MCF 10A (cell line): Measurements from ENCODE around the gene TRABD. TPM values are rescaled to one million over a fixed set of nuclear protein-coding genes. Genes with fewer than 3 reads are reported as not detected.

ENCODE experiments used
- BruUV-seq: library from RNA; stranded (reverse); fragments of 400-500 nt; replicated peaks from 2 replicates; lab custom pipeline; 2021; lab: Mats Ljungman, UMichigan
- CTCF ChIA-PET: fragments of 300-600 bp; sonication (Branson Sonifier 250); formaldehyde crosslinking; extraction: SDS; loops from one replicate; lab custom pipeline; 2021; ENCODE audit warnings: antibody characterized with exemption, inconsistent platforms; lab: Yijun Ruan, JAX
- POLR2A ChIA-PET: fragments of 300-600, 350-650 bp; sonication (Branson Sonifier 250); formaldehyde crosslinking; extraction: SDS; loops from one replicate; lab custom pipeline; 2020; ENCODE audit warnings: antibody characterized with exemption, inconsistent platforms; lab: Yijun Ruan, JAX
- DNase-seq: peaks from one replicate; pipeline ENCODE4 v3.0.0-alpha.2; 2018; ENCODE audit not compliant: unreplicated experiment
- H3K27ac Mint-ChIP-seq: one replicate; pipeline ENCODE4 v1.8.0; 2022; ENCODE audit warnings: mild to moderate bottlenecking, low read depth, mixed read lengths; ENCODE audit not compliant: unreplicated experiment
- H3K27me3 Mint-ChIP-seq: one replicate; pipeline ENCODE4 v1.8.0; 2022; ENCODE audit warnings: mixed read lengths; ENCODE audit not compliant: insufficient read depth, unreplicated experiment
- H3K36me3 Mint-ChIP-seq: one replicate; pipeline ENCODE4 v1.8.0; 2022; ENCODE audit warnings: mild to moderate bottlenecking, moderate library complexity, mixed read lengths; ENCODE audit not compliant: insufficient read depth, unreplicated experiment
- H3K4me1 Mint-ChIP-seq: one replicate; pipeline ENCODE4 v1.8.0; 2022; ENCODE audit warnings: mixed read lengths; ENCODE audit not compliant: insufficient read depth, unreplicated experiment
- H3K4me3 Mint-ChIP-seq: one replicate; pipeline ENCODE4 v1.8.0; 2022; ENCODE audit warnings: mild to moderate bottlenecking, moderate library complexity, mixed read lengths; ENCODE audit not compliant: unreplicated experiment
- H3K9me3 Mint-ChIP-seq: one replicate; pipeline ENCODE4 v1.8.0; 2022; ENCODE audit warnings: mixed read lengths; ENCODE audit not compliant: unreplicated experiment
- CTCF ChIP-seq: fragments of 200-600 bp; IDR thresholded peaks from one replicate; pipeline ENCODE4 v1.8.0; 2022; ENCODE audit warnings: antibody characterized with exemption, mild to moderate bottlenecking; ENCODE audit not compliant: unreplicated experiment
- intact Hi-C: fragments of 100-400 bp; cut with micrococcal nuclease; formaldehyde crosslinking; loops from 2 replicates; pipeline ENCODE4 v1.14.1; 2022
- total RNA-seq: library from RNA; stranded (reverse); gene quantifications from 2 replicates; pipeline ENCODE4 v1.2.3, GENCODE V29; 2022

Gene TRABD
- total RNA-seq, 1 experiment from 2014 or later, result 63.8 TPM

DNA sequence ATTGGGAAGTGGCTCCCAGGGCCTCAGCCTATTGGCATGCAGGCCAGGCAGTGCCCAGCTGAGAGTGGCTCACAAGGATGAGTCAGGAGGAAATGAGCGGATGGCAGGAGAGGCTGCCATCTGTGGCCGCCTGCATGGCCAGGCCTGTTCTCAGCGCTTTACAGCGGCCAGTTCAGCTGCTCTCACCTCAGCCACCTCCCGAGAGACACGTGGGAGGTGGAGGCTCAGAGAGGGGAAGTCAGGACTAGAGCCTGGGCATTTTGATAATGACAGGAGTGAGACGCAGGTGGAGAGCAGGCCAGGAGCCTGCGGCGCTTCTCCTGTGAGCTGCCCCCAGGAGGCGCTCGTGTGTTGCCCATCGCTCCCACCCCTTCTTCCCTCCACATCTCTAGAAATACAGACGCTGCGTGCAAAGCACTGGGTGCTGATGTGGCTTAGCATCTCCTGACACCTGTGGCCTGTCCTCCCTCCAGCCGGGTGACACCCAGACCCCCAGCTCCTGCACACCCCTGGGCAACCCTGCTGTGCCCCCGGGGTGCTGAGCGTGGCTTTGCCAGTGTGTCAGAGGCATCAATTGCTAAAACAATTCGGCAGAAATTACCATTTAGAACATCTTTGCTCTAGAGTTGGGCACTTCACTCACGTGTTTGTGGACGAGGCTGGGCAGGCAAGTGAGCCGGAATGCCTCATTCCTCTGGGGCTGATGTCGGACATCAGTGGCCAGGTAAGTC is 36.6 kb upstream of the TRABD start:
- Mint-ChIP-seq H3K27me3 (no peaks in the 10 kb centered on the region), H3K4me3 (peak overlapping the region; percentile 41), H3K27ac (no peak overlapping the region), H3K36me3 (no peaks in the 10 kb centered on the region), H3K4me1 (peaks cover 7% of the 10 kb centered on the region), H3K9me3 (no peaks in the 10 kb centered on the region)
- DNase-seq, result peak; percentile 89
- no TSS peak for BruUV-seq
- intact Hi-C loops, result loop anchor here (1.0 to 10.0 kb wide), 6 partner anchors 41 to 382 kb away; partner anchors contain the start of gene PPP6R2
- CTCF ChIA-PET, result interaction anchor here (0.5 to 2.9 kb wide), 35 partner anchors 9 to 542 kb away, joined by 3 to 21 read pairs (median 4); no protein-coding TSS in a partner anchor
- POLR2A ChIA-PET, result interaction anchor here (0.9 to 2.0 kb wide), 6 partner anchors 9 to 189 kb away, joined by 3 to 8 read pairs (median 4); partner anchors contain the start of gene PIM3
- peak; percentile 94 for TF ChIP-seq CTCF

DNA sequence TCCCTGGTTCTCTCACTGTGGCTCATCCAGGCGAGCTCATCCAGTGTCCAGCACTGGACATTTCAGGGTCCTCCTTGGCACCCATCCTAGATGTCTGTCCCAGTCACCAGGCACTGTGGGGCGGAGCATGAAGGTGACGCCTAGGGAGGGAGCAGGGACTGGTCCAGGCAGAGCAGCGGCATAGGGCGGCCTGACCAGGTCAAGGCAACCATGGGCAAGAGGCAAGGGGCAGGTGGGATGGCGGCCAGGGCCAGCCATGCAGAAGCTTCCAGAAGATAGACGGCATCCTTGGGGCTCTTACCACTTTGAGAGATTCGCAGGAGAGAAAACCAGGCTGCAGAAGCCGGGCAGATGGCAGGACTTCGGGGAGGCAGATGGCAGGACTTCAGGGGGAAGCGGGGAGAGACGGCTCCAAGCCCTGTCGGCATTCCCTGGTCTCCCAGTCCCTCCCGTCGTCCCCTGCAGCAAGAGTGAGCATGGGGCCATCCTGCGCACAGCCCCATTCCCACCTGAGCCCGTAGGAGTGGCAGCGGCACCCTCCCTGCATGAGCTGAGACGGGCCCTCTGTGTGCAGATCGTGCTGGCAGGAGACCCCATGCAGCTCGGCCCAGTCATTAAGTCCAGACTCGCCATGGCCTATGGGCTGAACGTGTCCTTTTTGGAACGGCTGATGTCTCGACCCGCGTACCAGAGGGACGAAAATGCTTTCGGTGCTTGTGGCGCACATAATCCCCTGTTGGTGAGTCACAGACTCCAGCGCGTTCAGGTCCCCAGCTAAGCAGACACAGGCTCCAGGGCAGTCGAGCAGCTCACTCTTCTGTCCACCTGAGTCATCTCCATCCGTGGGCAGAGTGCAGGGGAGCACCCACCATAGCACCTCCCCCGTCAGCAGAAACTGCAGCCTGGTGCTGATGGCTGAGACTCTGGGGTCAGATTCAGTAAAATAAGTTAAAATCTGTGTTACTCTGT is 35.3 kb upstream of the TRABD start:
- H3K36me3 Mint-ChIP-seq, result no peaks in the 10 kb centered on the region
- no peak for DNase-seq
- ChIA-PET POLR2A (interaction anchor here (0.9 to 2.0 kb wide), 2 partner anchors 51 to 190 kb away, joined by 3 to 8 read pairs; partner anchors contain the start of gene PIM3), CTCF (interaction anchor here (0.5 to 2.9 kb wide), 15 partner anchors 7 to 197 kb away, joined by 3 to 21 read pairs (median 4); no protein-coding TSS in a partner anchor)
- no peak overlapping the region for H3K27ac Mint-ChIP-seq
- intact Hi-C loops, result no loop called here
- H3K4me1 Mint-ChIP-seq, result peaks cover 7% of the 10 kb centered on the region
- no peaks in the 10 kb centered on the region for H3K27me3 Mint-ChIP-seq
- no peak for TF ChIP-seq CTCF
- H3K9me3 Mint-ChIP-seq, result no peaks in the 10 kb centered on the region
- no peak overlapping the region for H3K4me3 Mint-ChIP-seq
- BruUV-seq, result no TSS peak

- Mint-ChIP-seq H3K4me1 (peaks cover 3% of the 10 kb centered on the region), H3K36me3 (no peaks in the 10 kb centered on the region), H3K27ac (no peak overlapping the region), H3K9me3 (no peaks in the 10 kb centered on the region), H3K4me3 (no peak overlapping the region), H3K27me3 (no peaks in the 10 kb centered on the region)
- TF ChIP-seq CTCF, result no peak
- no peak for DNase-seq
- BruUV-seq, result no TSS peak
- ChIA-PET CTCF (interaction anchor here (0.6 to 2.0 kb wide), 4 partner anchors 9 to 353 kb away, joined by 3 to 8 read pairs (median 6); no protein-coding TSS in a partner anchor), POLR2A (interaction anchor here (1.3 kb wide), 1 partner anchor 50 kb away, joined by 3 read pairs; no protein-coding TSS in a partner anchor)
- intact Hi-C loops, result no loop called here
These were observed 33.9 kb upstream of the TRABD start for GRCh38 chr22:50151571-50152537.
